BE2C (cell line): ENCODE results near the gene TRIM4.

Experiments used
- DNase-seq: peaks from one replicate; pipeline ENCODE4 v3.0.0-alpha.2; 2020
- H3K27me3 ChIP-seq: fragments of 250-450 bp; sonication (Bioruptor Pico); 2 replicates; pipeline ENCODE4 v1.5.1; 2020; ENCODE audit warnings: mild to moderate bottlenecking
- H3K36me3 ChIP-seq: fragments of 250-450 bp; sonication (Bioruptor Pico); 2 replicates; pipeline ENCODE4 v1.5.1; 2020; ENCODE audit warnings: mild to moderate bottlenecking
- H3K4me1 ChIP-seq: fragments of 250-450 bp; sonication (Bioruptor Pico); 2 replicates; pipeline ENCODE4 v1.5.1; 2020
- H3K4me3 ChIP-seq: 2 replicates; pipeline ENCODE4 v1.5.1; 2011; ENCODE audit warnings: low read depth, low read length
- H3K9me3 ChIP-seq: fragments of 250-450 bp; sonication (Bioruptor Pico); 2 replicates; pipeline ENCODE4 v1.5.1; 2020
- TF ChIP-seq, protein P1 (sequence below): IDR thresholded peaks from 2 replicates; pipeline ENCODE4 v1.5.1; 2012; ENCODE audit warnings: mild to moderate bottlenecking, low read depth, low read length

TRIM4 gene

GRCh38 chr7:99923200-99923599 lies 3.9 kb upstream of the TRIM4 start:
- H3K36me3 ChIP-seq: peaks cover 2% of the 10 kb centered on the region; the same call in 1 of the 2 replicates
- TF ChIP-seq, protein P1, sequence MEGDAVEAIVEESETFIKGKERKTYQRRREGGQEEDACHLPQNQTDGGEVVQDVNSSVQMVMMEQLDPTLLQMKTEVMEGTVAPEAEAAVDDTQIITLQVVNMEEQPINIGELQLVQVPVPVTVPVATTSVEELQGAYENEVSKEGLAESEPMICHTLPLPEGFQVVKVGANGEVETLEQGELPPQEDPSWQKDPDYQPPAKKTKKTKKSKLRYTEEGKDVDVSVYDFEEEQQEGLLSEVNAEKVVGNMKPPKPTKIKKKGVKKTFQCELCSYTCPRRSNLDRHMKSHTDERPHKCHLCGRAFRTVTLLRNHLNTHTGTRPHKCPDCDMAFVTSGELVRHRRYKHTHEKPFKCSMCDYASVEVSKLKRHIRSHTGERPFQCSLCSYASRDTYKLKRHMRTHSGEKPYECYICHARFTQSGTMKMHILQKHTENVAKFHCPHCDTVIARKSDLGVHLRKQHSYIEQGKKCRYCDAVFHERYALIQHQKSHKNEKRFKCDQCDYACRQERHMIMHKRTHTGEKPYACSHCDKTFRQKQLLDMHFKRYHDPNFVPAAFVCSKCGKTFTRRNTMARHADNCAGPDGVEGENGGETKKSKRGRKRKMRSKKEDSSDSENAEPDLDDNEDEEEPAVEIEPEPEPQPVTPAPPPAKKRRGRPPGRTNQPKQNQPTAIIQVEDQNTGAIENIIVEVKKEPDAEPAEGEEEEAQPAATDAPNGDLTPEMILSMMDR: no peak
- H3K4me3 ChIP-seq: no peak overlapping the region
- no peaks in the 10 kb centered on the region for H3K9me3 ChIP-seq
- no peaks in the 10 kb centered on the region for H3K4me1 ChIP-seq
- H3K27me3 ChIP-seq: peaks cover 9% of the 10 kb centered on the region; the same call in 1 of the 2 replicates
- no peak for DNase-seq

DNA sequence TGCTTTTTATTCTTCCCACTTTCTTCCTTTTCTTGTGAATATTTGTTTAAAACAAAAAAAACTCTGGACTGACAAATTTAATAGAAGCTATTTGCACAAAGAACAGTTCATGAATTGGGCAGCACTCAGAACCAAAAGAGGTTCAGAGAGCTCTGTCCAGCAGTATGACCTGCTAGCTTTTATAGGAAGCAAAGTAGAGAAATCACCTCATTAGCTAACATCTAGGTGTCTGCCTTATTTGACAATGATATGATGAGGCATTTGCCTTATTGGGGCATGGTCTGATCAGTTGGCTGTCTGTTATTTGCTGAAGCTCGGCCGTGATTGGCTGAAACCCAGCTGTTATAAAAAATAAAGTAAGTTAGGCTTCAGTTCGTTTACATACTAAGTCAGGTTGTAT lies 819 bp upstream of the TRIM4 start:
- Histone ChIP-seq H3K4me3 (peak overlapping the region; percentile 81), H3K36me3 (peaks cover 8% of the 10 kb centered on the region), H3K9me3 (no peaks in the 10 kb centered on the region), H3K27me3 (no peaks in the 10 kb centered on the region; the same call in 1 of the 2 replicates), H3K4me1 (no peaks in the 10 kb centered on the region; the same call in 1 of the 2 replicates)
- TF ChIP-seq, protein P1: no peak
- DNase-seq: no peak

DNA sequence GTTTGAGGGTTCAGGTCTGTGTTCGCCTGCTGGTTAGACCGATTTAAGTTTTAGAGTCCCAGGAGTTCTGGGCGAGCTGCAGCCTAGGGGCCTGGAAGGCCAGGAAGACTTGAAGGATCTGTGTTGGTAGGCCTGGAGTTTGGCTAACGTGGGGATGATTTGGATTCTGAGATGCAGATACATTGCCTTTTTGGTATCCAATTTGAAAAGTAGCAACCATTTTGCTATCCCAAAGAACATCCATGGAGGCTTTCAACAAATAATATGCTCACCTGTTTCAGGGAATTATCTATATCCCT lies 433 bp upstream of the TRIM4 start:
- TF ChIP-seq, protein P1: no peak
- Histone ChIP-seq H3K4me3 (peak overlapping the region; percentile 81), H3K9me3 (no peaks in the 10 kb centered on the region), H3K27me3 (no peaks in the 10 kb centered on the region; the same call in 1 of the 2 replicates), H3K4me1 (no peaks in the 10 kb centered on the region; the same call in 1 of the 2 replicates), H3K36me3 (peaks cover 8% of the 10 kb centered on the region)
- no peak for DNase-seq

GRCh38 chr7:99910976-99911375 lies 8.4 kb downstream of the TRIM4 start:
- TF ChIP-seq, protein P1: no peak
- no peaks in the 10 kb centered on the region for H3K27me3 ChIP-seq
- no peak overlapping the region for H3K4me3 ChIP-seq
- no peaks in the 10 kb centered on the region for H3K4me1 ChIP-seq
- H3K36me3 ChIP-seq: peaks cover 29% of the 10 kb centered on the region
- no peaks in the 10 kb centered on the region for H3K9me3 ChIP-seq
- DNase-seq: no peak

DNA sequence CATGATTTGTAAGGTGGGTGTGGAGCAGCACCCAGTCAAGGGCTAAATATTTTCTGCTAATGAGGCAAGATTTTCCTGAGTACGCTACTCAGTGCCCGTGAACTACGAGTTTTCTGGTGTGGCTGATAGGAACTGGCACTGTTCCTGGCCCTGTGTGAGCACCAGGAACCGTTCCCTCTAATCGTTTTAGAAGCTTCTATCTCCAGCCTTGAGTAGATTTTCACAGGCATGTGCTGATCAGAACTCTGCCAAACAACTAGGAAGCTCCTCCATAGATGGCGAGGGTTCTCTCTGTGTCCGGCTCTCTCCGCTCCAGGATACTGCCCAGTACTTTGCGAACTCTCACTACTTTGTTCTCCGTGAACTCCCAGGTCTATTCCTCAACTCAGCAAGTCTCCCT lies 17.7 kb downstream of the TRIM4 start:
- no peaks in the 10 kb centered on the region for H3K4me1 ChIP-seq
- no peaks in the 10 kb centered on the region for H3K27me3 ChIP-seq
- no peak for DNase-seq
- no peak overlapping the region for H3K4me3 ChIP-seq
- H3K36me3 ChIP-seq: peaks cover 37% of the 10 kb centered on the region
- TF ChIP-seq, protein P1: no peak
- no peaks in the 10 kb centered on the region for H3K9me3 ChIP-seq

DNA sequence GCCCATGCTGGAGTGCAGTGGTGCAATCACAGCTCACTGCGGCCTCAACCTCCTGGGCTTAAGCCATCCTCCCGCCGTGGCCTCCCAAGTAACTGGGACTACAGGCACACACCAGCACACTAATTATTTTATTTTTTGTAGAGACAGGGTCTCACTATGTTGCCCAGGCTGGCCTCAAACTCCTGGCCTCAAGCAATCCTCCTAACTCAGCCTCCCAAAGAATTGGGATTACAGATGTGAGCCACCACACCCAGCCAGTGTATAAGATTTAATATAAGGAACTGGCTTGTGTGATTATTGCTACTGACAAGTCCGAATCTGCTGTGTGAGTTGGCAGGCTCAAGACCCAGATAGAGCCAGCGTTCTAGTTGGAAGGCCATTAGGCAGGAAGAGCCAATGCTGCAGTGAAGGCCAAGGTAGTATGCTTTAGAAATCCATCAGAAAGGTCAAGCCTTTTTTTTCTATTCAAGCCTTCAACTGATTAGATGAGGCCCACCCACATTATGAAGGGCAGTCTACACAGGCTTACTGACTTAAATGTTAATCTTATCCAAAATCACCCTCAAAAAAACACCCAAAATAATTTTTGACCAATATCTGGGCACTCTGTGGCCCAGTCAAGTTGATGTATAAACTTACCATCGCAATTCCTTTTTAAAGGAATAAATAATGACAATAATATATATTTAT lies 19.4 kb downstream of the TRIM4 start:
- no peak for DNase-seq
- Histone ChIP-seq H3K9me3 (no peaks in the 10 kb centered on the region), H3K4me3 (no peak overlapping the region), H3K27me3 (no peaks in the 10 kb centered on the region), H3K4me1 (no peaks in the 10 kb centered on the region), H3K36me3 (peaks cover 31% of the 10 kb centered on the region)
- TF ChIP-seq, protein P1: no peak
